ENCODE results near the gene ILRUN.

The ILRUN gene

GRCh38 chr6:34696189-34696738 is 303 bp downstream of the ILRUN start:
- DNase-seq (ENCODE audit: low spot score) = peak; percentile 64
- peak; percentile 60 for ATAC-seq (ENCODE audit: low read depth)
- peak overlapping the region; percentile 63 for H3K27ac ChIP-seq (ENCODE audit: poor library complexity, severe bottlenecking)
- H3K9me3 ChIP-seq (ENCODE audit: severe bottlenecking) = no peaks in the 10 kb centered on the region
- no peak for TF ChIP-seq CTCF (IDR thresholded peaks at IDR 0.05; ENCODE audit: poor library complexity, severe bottlenecking)
- peaks cover 14% of the 10 kb centered on the region for H3K4me1 ChIP-seq (ENCODE audit: insufficient read depth, poor library complexity, severe bottlenecking)
- H3K36me3 ChIP-seq (ENCODE audit: low read depth) = peaks cover 11% of the 10 kb centered on the region
- peak overlapping the region; percentile 76 for H3K4me3 ChIP-seq (ENCODE audit: severe bottlenecking)
- no peaks in the 10 kb centered on the region for H3K27me3 ChIP-seq (ENCODE audit: insufficient read depth, poor library complexity, severe bottlenecking)

GRCh38 chr6:34695729-34696188 is 808 bp downstream of the ILRUN start:
- no peak for TF ChIP-seq CTCF (IDR thresholded peaks at IDR 0.05; ENCODE audit: poor library complexity, severe bottlenecking)
- Histone ChIP-seq H3K4me3 (ENCODE audit: severe bottlenecking) (peak overlapping the region; percentile 76), H3K27me3 (ENCODE audit: insufficient read depth, poor library complexity, severe bottlenecking) (no peaks in the 10 kb centered on the region), H3K27ac (ENCODE audit: poor library complexity, severe bottlenecking) (peak overlapping the region; percentile 63), H3K9me3 (ENCODE audit: severe bottlenecking) (no peaks in the 10 kb centered on the region), H3K36me3 (ENCODE audit: low read depth) (peaks cover 11% of the 10 kb centered on the region), H3K4me1 (ENCODE audit: insufficient read depth, poor library complexity, severe bottlenecking) (peaks cover 14% of the 10 kb centered on the region)
- DNase-seq (ENCODE audit: low spot score) (no peak), ATAC-seq (ENCODE audit: low read depth) (no peak)

GRCh38 chr6:34692280-34692679 is 4.3 kb downstream of the ILRUN start:
- DNase-seq (ENCODE audit: low spot score) (no peak), ATAC-seq (ENCODE audit: low read depth) (no peak)
- no peak overlapping the region for H3K27ac ChIP-seq (ENCODE audit: poor library complexity, severe bottlenecking)
- H3K4me3 ChIP-seq (ENCODE audit: severe bottlenecking) = no peak overlapping the region
- no peaks in the 10 kb centered on the region for H3K9me3 ChIP-seq (ENCODE audit: severe bottlenecking)
- no peak for TF ChIP-seq CTCF (IDR thresholded peaks at IDR 0.05; ENCODE audit: poor library complexity, severe bottlenecking)
- no peaks in the 10 kb centered on the region for H3K27me3 ChIP-seq (ENCODE audit: insufficient read depth, poor library complexity, severe bottlenecking)
- peaks cover 21% of the 10 kb centered on the region for H3K36me3 ChIP-seq (ENCODE audit: low read depth)
- peaks cover 14% of the 10 kb centered on the region for H3K4me1 ChIP-seq (ENCODE audit: insufficient read depth, poor library complexity, severe bottlenecking)

GRCh38 chr6:34689742-34690141 is 6.8 kb downstream of the ILRUN start:
- no peak for ATAC-seq (ENCODE audit: low read depth)
- H3K4me1 ChIP-seq (ENCODE audit: insufficient read depth, poor library complexity, severe bottlenecking) = peaks cover 14% of the 10 kb centered on the region
- H3K36me3 ChIP-seq (ENCODE audit: low read depth) = peaks cover 18% of the 10 kb centered on the region
- H3K9me3 ChIP-seq (ENCODE audit: severe bottlenecking) = no peaks in the 10 kb centered on the region
- H3K27ac ChIP-seq (ENCODE audit: poor library complexity, severe bottlenecking) = no peak overlapping the region
- no peak for TF ChIP-seq CTCF (IDR thresholded peaks at IDR 0.05; ENCODE audit: poor library complexity, severe bottlenecking)
- no peak for DNase-seq (ENCODE audit: low spot score)
- H3K4me3 ChIP-seq (ENCODE audit: severe bottlenecking) = no peak overlapping the region
- no peaks in the 10 kb centered on the region for H3K27me3 ChIP-seq (ENCODE audit: insufficient read depth, poor library complexity, severe bottlenecking)

GRCh38 chr6:34688956-34689355 is 7.6 kb downstream of the ILRUN start:
- Histone ChIP-seq H3K27me3 (ENCODE audit: insufficient read depth, poor library complexity, severe bottlenecking) (no peaks in the 10 kb centered on the region), H3K9me3 (ENCODE audit: severe bottlenecking) (no peaks in the 10 kb centered on the region), H3K4me1 (ENCODE audit: insufficient read depth, poor library complexity, severe bottlenecking) (peaks cover 7% of the 10 kb centered on the region), H3K27ac (ENCODE audit: poor library complexity, severe bottlenecking) (no peak overlapping the region), H3K36me3 (ENCODE audit: low read depth) (peaks cover 11% of the 10 kb centered on the region), H3K4me3 (ENCODE audit: severe bottlenecking) (no peak overlapping the region)
- DNase-seq (ENCODE audit: low spot score) = no peak
- no peak for TF ChIP-seq CTCF (IDR thresholded peaks at IDR 0.05; ENCODE audit: poor library complexity, severe bottlenecking)
- no peak for ATAC-seq (ENCODE audit: low read depth)
